H9 (cell line): ENCODE data around the gene GRIN3B. TPM values are rescaled to one million over a fixed set of nuclear protein-coding genes. Genes with fewer than 3 reads are reported as not detected.

Source experiments
- DNase-seq: peaks from one replicate; pipeline ENCODE4 v3.0.0-alpha.2; 2017
- H2AFZ ChIP-seq: one replicate; pipeline ENCODE4 v1.6.1; 2013; ENCODE audit warnings: mild to moderate bottlenecking, low read length, control low read depth, moderate library complexity
- H2AK5ac ChIP-seq: 2 replicates; pipeline ENCODE4 v1.6.1; 2013; ENCODE audit warnings: low read length, control low read depth, mixed read lengths; ENCODE audit not compliant: insufficient read length
- H2BK120ac ChIP-seq: one replicate; pipeline ENCODE4 v1.6.1; 2013; ENCODE audit warnings: low read depth, mild to moderate bottlenecking, low read length, control low read depth, inconsistent platforms; ENCODE audit not compliant: poor library complexity, severe bottlenecking
- H2BK12ac ChIP-seq: 2 replicates; pipeline ENCODE4 v1.6.1; 2013; ENCODE audit warnings: low read length, control low read depth, mixed read lengths, low read depth; ENCODE audit not compliant: insufficient read length
- H2BK15ac ChIP-seq: 2 replicates; pipeline ENCODE4 v1.6.1; 2013; ENCODE audit warnings: low read depth, low read length, control low read depth
- H2BK20ac ChIP-seq: one replicate; pipeline ENCODE4 v1.6.1; 2013; ENCODE audit warnings: low read depth, mild to moderate bottlenecking, low read length, control low read depth, inconsistent platforms; ENCODE audit not compliant: poor library complexity, severe bottlenecking
- H2BK5ac ChIP-seq: 2 replicates; pipeline ENCODE4 v1.6.1; 2013; ENCODE audit warnings: low read length, control low read depth, mixed read lengths; ENCODE audit not compliant: insufficient read length
- H3K14ac ChIP-seq: 2 replicates; pipeline ENCODE4 v1.6.1; 2013; ENCODE audit warnings: low read length, control low read depth; ENCODE audit not compliant: insufficient read depth
- H3K18ac ChIP-seq: 2 replicates; pipeline ENCODE4 v1.6.1; 2013; ENCODE audit warnings: low read depth, mild to moderate bottlenecking, mixed read lengths, low read length, control low read depth; ENCODE audit not compliant: insufficient read length
- H3K23ac ChIP-seq: 2 replicates; pipeline ENCODE4 v1.6.1; 2013; ENCODE audit warnings: low read length, control low read depth, mixed read lengths, low read depth; ENCODE audit not compliant: insufficient read length
- H3K23me2 ChIP-seq: 2 replicates; pipeline ENCODE4 v1.6.1; 2013; ENCODE audit warnings: low read depth, mild to moderate bottlenecking, mixed read lengths, low read length, control low read depth; ENCODE audit not compliant: insufficient read length, poor library complexity, severe bottlenecking
- H3K27ac ChIP-seq: 2 replicates; pipeline ENCODE4 v1.5.1; 2013; ENCODE audit warnings: low read length, control low read depth, mixed read lengths, low read depth; ENCODE audit not compliant: insufficient read length
- H3K27me3 ChIP-seq: 2 replicates; pipeline ENCODE4 v1.6.1; 2013; ENCODE audit warnings: low read length, control low read depth, inconsistent platforms; ENCODE audit not compliant: insufficient read depth
- H3K4ac ChIP-seq: 2 replicates; pipeline ENCODE4 v1.6.1; 2013; ENCODE audit warnings: low read depth, mild to moderate bottlenecking, control low read depth, inconsistent platforms, low read length, moderate library complexity
- H3K4me1 ChIP-seq: 2 replicates; pipeline ENCODE4 v1.6.1; 2013; ENCODE audit warnings: low read length, control low read depth, inconsistent platforms; ENCODE audit not compliant: insufficient read depth
- H3K4me2 ChIP-seq: 2 replicates; pipeline ENCODE4 v1.6.1; 2013; ENCODE audit warnings: low read length, control low read depth, mixed read lengths; ENCODE audit not compliant: insufficient read length, insufficient read depth
- H3K56ac ChIP-seq: 2 replicates; pipeline ENCODE4 v1.6.1; 2013; ENCODE audit warnings: low read depth, mild to moderate bottlenecking, mixed read lengths, low read length, control low read depth; ENCODE audit not compliant: insufficient read length
- H3K79me1 ChIP-seq: 2 replicates; pipeline ENCODE4 v1.6.1; 2013; ENCODE audit warnings: low read depth, mild to moderate bottlenecking, moderate library complexity, low read length, control low read depth, inconsistent platforms; ENCODE audit not compliant: insufficient read depth, poor library complexity, severe bottlenecking
- H3K79me2 ChIP-seq: 2 replicates; pipeline ENCODE4 v1.6.1; 2013; ENCODE audit warnings: low read length, control low read depth, inconsistent platforms; ENCODE audit not compliant: insufficient read depth
- H3K9ac ChIP-seq: 2 replicates; pipeline ENCODE4 v1.6.1; 2013; ENCODE audit warnings: low read length, control low read depth, mixed read lengths; ENCODE audit not compliant: insufficient read length; ENCODE audit errors: extremely low read depth
- H3K9me3 ChIP-seq: one replicate; pipeline ENCODE4 v1.6.1; 2013; ENCODE audit warnings: low read depth, low read length, inconsistent platforms; ENCODE audit not compliant: control insufficient read depth
- H3T11ph ChIP-seq: one replicate; pipeline ENCODE4 v1.6.1; 2013; ENCODE audit warnings: mild to moderate bottlenecking, low read length, control low read depth, inconsistent platforms
- H4K20me1 ChIP-seq: one replicate; pipeline ENCODE4 v1.6.1; 2013; ENCODE audit not compliant: control insufficient read depth, insufficient read length, insufficient read depth
- H4K5ac ChIP-seq: 2 replicates; pipeline ENCODE4 v1.6.1; 2013; ENCODE audit warnings: low read depth, mild to moderate bottlenecking, mixed read lengths, low read length, control low read depth; ENCODE audit not compliant: insufficient read length
- H4K8ac ChIP-seq: replicated peaks from 2 replicates; pipeline ENCODE4 v1.6.1; 2013; ENCODE audit warnings: low read length, control low read depth, mixed read lengths, low read depth; ENCODE audit not compliant: insufficient read length
- H4K91ac ChIP-seq: 2 replicates; pipeline ENCODE4 v1.6.1; 2013; ENCODE audit warnings: low read depth, mild to moderate bottlenecking, moderate library complexity, mixed read lengths, low read length, control low read depth; ENCODE audit not compliant: insufficient read length
- H3K27ac Mint-ChIP-seq, 3 experiments: 2 replicates in 2 of 3; 3 replicates in 1 of 3; pipeline ENCODE4 v1.8.0; 2020 to 2021; ENCODE audit warnings: mixed read lengths in 3 of 3, mild to moderate bottlenecking in 1 of 3, moderate library complexity in 1 of 3
- H3K27me3 Mint-ChIP-seq: 2 replicates; pipeline ENCODE4 v1.8.0; 2021; ENCODE audit warnings: low read depth, mild to moderate bottlenecking, moderate library complexity, mixed read lengths
- H3K36me3 Mint-ChIP-seq, 3 experiments: 2 replicates in 2 of 3; 3 replicates in 1 of 3; pipeline ENCODE4 v1.8.0; 2020 to 2021; ENCODE audit warnings: low read depth in 3 of 3, mixed read lengths in 3 of 3; ENCODE audit not compliant: insufficient read depth in 1 of 3
- H3K4me1 Mint-ChIP-seq, 2 experiments: 2 replicates each; pipeline ENCODE4 v1.8.0; 2020; ENCODE audit warnings: mixed read lengths in 2 of 2
- H3K4me3 Mint-ChIP-seq, 2 experiments: 2 replicates in 1 of 2; 3 replicates in 1 of 2; pipeline ENCODE4 v1.8.0; 2020 to 2021; ENCODE audit warnings: mild to moderate bottlenecking in 2 of 2, mixed read lengths in 2 of 2, moderate library complexity in 1 of 2
- H3K9me3 Mint-ChIP-seq, 2 experiments: 2 replicates in 1 of 2; 3 replicates in 1 of 2; pipeline ENCODE4 v1.8.0; 2020; ENCODE audit warnings: mild to moderate bottlenecking in 2 of 2, mixed read lengths in 2 of 2, moderate library complexity in 1 of 2
- WGBS: extraction: QIAGEN DNeasy Blood & Tissue Kit; methylation state at CpG from one replicate; pipeline ENCODE4 v1.1.7; 2013; ENCODE audit warnings: missing lambda C conversion rate, low lambda C conversion rate, mixed read lengths; ENCODE audit not compliant: insufficient read length; ENCODE audit errors: extremely low coverage; 5-methylcytosine and 5-hydroxymethylcytosine counted together
- total RNA-seq: library from RNA; stranded (reverse); gene quantifications from 2 replicates; pipeline ENCODE4 v1.2.1, GENCODE V29; 2021
- TF ChIP-seq, protein P1 (sequence below): fragments of 200-600 bp; sonication (generic); conservative IDR thresholded peaks from 3 replicates; pipeline ENCODE4 v1.8.0; 2021; ENCODE audit warnings: antibody characterized with exemption, mild to moderate bottlenecking

GRIN3B gene
- total RNA-seq, 1 experiment from 2014 or later: 1.0 TPM

DNA sequence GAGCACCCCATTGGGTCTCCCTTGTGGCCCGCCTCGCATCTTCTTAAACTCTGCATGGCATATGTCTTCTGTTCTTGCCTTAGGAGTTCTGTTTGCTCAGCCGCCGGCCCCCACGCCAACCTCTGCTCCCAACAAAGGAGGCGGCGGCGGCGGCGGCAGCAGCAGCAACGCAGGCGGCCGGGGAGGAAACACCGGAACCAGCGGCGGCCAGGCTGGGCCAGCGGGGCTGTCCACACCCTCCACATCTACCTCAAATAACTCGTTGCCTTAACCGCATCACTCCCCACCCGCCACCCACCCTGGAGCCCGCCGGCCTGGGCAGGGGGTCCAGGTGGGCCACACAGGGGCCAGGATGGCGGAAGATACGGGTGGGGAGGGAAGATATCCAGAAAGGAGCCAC is 28.4 kb upstream of the GRIN3B start:
- Histone ChIP-seq H3T11ph (no peak overlapping the region), H4K91ac (no peak overlapping the region), H3K9ac (no peak overlapping the region), H3K23ac (no peak overlapping the region), H3K4me1 (no peaks in the 10 kb centered on the region), H3K27ac (no peak overlapping the region), H3K56ac (no peak overlapping the region), H2BK120ac (no peak overlapping the region), H2BK15ac (no peak overlapping the region), H3K14ac (no peak overlapping the region), H3K9me3 (peaks cover 7% of the 10 kb centered on the region), H4K20me1 (peaks cover 2% of the 10 kb centered on the region), H3K79me1 (no peaks in the 10 kb centered on the region), H3K79me2 (no peaks in the 10 kb centered on the region), H2AK5ac (no peak overlapping the region), H4K8ac (no peak overlapping the region), H2BK12ac (no peak overlapping the region), H3K23me2 (no peaks in the 10 kb centered on the region), H4K5ac (no peak overlapping the region), H3K18ac (no peak overlapping the region), H3K4me2 (no peak overlapping the region), H2AFZ (no peak overlapping the region), H3K27me3 (no peaks in the 10 kb centered on the region), H2BK5ac (no peak overlapping the region), H3K4ac (no peak overlapping the region), H2BK20ac (no peak overlapping the region)
- TF ChIP-seq, protein P1, sequence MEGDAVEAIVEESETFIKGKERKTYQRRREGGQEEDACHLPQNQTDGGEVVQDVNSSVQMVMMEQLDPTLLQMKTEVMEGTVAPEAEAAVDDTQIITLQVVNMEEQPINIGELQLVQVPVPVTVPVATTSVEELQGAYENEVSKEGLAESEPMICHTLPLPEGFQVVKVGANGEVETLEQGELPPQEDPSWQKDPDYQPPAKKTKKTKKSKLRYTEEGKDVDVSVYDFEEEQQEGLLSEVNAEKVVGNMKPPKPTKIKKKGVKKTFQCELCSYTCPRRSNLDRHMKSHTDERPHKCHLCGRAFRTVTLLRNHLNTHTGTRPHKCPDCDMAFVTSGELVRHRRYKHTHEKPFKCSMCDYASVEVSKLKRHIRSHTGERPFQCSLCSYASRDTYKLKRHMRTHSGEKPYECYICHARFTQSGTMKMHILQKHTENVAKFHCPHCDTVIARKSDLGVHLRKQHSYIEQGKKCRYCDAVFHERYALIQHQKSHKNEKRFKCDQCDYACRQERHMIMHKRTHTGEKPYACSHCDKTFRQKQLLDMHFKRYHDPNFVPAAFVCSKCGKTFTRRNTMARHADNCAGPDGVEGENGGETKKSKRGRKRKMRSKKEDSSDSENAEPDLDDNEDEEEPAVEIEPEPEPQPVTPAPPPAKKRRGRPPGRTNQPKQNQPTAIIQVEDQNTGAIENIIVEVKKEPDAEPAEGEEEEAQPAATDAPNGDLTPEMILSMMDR: no peak
- Mint-ChIP-seq H3K4me1 (peaks cover 0 to 12% of the 10 kb centered on the region in 2 experiments; a peak in 1 of 4 replicates), H3K4me3 (no peak overlapping the region), H3K9me3 (peaks cover 9 to 17% of the 10 kb centered on the region in 2 experiments), H3K27ac (no peak overlapping the region), H3K36me3 (peaks cover 39 to 47% (median 47%) of the 10 kb centered on the region in 3 experiments), H3K27me3 (no peaks in the 10 kb centered on the region)
- no CpG with 5 or more reads among the region's 24 CpGs for WGBS
- DNase-seq: no peak
